OCI-LY1 (cell line): ENCODE measurements around the gene ITSN2.

Source experiments
- H2AFZ ChIP-seq: fragments of 200-600 bp; sonication (generic), shearing (Covaris generic); 2 replicates; pipeline ENCODE4 v1.6.0; 2014; ENCODE audit warnings: antibody characterized with exemption, mild to moderate bottlenecking, low read length
- H3F3A ChIP-seq: fragments of 200-600 bp; sonication (generic), shearing (Covaris generic); 2 replicates; pipeline ENCODE4 v1.6.0; 2014; ENCODE audit warnings: mild to moderate bottlenecking, antibody characterized with exemption, low read length, moderate library complexity; ENCODE audit not compliant: insufficient read depth
- H3K27ac ChIP-seq: fragments of 200-600 bp; sonication (generic); 2 replicates; pipeline ENCODE4 v1.5.1; 2014; ENCODE audit warnings: low read length, mixed run types, mild to moderate bottlenecking, low read depth; ENCODE audit not compliant: poor library complexity, severe bottlenecking
- H3K27me3 ChIP-seq: fragments of 200-600 bp; sonication (generic); 2 replicates; pipeline ENCODE4 v1.6.0; 2014; ENCODE audit warnings: antibody characterized with exemption, mild to moderate bottlenecking, low read length, moderate library complexity; ENCODE audit not compliant: insufficient read depth
- H3K36me3 ChIP-seq: fragments of 200-600 bp; sonication (generic); 2 replicates; pipeline ENCODE4 v1.6.1; 2014; ENCODE audit warnings: mild to moderate bottlenecking, antibody characterized with exemption, low read length, moderate library complexity, mixed read lengths; ENCODE audit not compliant: insufficient read depth
- H3K4me1 ChIP-seq: fragments of 200-600 bp; sonication (generic); 2 replicates; pipeline ENCODE4 v1.5.1; 2014; ENCODE audit warnings: mild to moderate bottlenecking, low read length, moderate library complexity; ENCODE audit not compliant: insufficient read depth, severe bottlenecking
- H3K4me2 ChIP-seq: fragments of 200-600 bp; sonication (generic), shearing (Covaris generic); 2 replicates; pipeline ENCODE4 v1.6.1; 2014; ENCODE audit warnings: low read length
- H3K4me3 ChIP-seq: fragments of 200-600 bp; sonication (generic); 2 replicates; pipeline ENCODE4 v1.5.1; 2014; ENCODE audit warnings: low read length, low read depth, mild to moderate bottlenecking, mixed read lengths; ENCODE audit not compliant: poor library complexity, severe bottlenecking
- H3K79me2 ChIP-seq: fragments of 200-600 bp; shearing (Covaris generic); 2 replicates; pipeline ENCODE4 v1.6.1; 2016; ENCODE audit warnings: mixed run types, low read length, mixed read lengths; ENCODE audit not compliant: insufficient read depth
- H3K9ac ChIP-seq: fragments of 200-600 bp; sonication (generic), shearing (Covaris generic); 2 replicates; pipeline ENCODE4 v1.6.1; 2014; ENCODE audit warnings: mild to moderate bottlenecking, low read length, mixed read lengths
- H3K9me2 ChIP-seq: fragments of 200-600 bp; sonication (generic), shearing (Covaris generic); 2 replicates; pipeline ENCODE4 v1.6.1; 2014; ENCODE audit warnings: low read depth, mild to moderate bottlenecking, low read length, mixed read lengths
- H3K9me3 ChIP-seq: fragments of 200-600 bp; shearing (Covaris generic); 2 replicates; pipeline ENCODE4 v1.6.1; 2014; ENCODE audit warnings: low read length, mixed read lengths
- H4K20me1 ChIP-seq: fragments of 200-600 bp; sonication (generic), shearing (Covaris generic); 2 replicates; pipeline ENCODE4 v1.6.0; 2016; ENCODE audit warnings: mild to moderate bottlenecking, low read length; ENCODE audit not compliant: insufficient read depth
- CTCF ChIP-seq: fragments of 200-600 bp; sonication (generic), shearing (Covaris generic); IDR thresholded peaks from 2 replicates; pipeline ENCODE4 v1.5.1; 2017; ENCODE audit warnings: mild to moderate bottlenecking, antibody characterized with exemption, low read length, moderate library complexity, mixed read lengths
- EZH2 ChIP-seq: fragments of 200-600 bp; sonication (generic), shearing (Covaris generic); IDR thresholded peaks from 2 replicates; pipeline ENCODE4 v1.8.0; 2017; ENCODE audit warnings: borderline replicate concordance, mixed run types, mild to moderate bottlenecking, antibody characterized with exemption, low read length, moderate library complexity, mixed read lengths

Gene ITSN2

DNA sequence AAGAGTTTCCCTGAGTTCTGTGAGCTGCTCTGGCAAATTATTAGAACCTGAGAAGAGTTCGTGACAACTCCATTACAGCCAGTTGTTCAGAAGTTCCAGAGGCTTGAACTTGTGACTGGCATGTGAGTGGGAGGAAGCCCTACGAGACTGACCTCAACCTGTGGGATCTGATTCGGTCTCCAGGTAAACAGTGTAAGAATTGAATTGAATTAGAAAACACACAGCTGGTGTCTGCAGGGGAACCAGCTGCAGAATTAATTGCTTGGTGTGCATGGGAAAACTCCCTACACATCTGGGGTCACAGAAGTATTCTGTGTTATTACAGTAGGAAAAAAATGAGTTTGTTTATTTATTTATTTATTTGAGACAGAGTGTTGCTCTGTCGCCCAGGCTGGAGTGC is 14.0 kb upstream of the ITSN2 start:
- Histone ChIP-seq H2AFZ (no peak overlapping the region), H3K9me3 (no peaks in the 10 kb centered on the region)

DNA sequence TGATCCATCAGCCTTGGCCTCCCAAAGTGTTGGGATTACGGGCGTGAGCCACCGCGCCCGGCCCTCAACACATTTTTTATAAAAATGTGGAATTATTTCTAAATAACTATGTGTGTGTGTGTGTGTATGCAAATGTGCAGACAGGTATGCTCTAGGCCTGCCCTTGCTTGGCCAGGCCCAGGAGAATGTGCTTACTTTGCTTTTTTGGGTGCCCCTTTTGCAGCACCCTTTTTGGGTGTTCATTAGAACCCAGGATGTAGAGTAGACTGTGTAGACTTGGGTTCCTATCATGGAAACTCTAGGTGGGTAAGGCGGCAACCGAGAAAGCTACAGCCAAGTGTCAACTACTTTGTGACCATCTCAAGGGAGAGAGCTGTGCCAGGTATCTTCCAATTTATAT is 11.7 kb upstream of the ITSN2 start:
- Histone ChIP-seq H2AFZ (no peak overlapping the region), H4K20me1 (no peaks in the 10 kb centered on the region), H3K4me2 (no peak overlapping the region), H3K27me3 (no peaks in the 10 kb centered on the region), H3K4me3 (no peak overlapping the region), H3K79me2 (no peaks in the 10 kb centered on the region), H3F3A (no peaks in the 10 kb centered on the region), H3K9me3 (no peaks in the 10 kb centered on the region), H3K9ac (no peak overlapping the region), H3K36me3 (no peaks in the 10 kb centered on the region; the same call in 1 of the 2 replicates), H3K4me1 (no peaks in the 10 kb centered on the region), H3K27ac (no peak overlapping the region), H3K9me2 (no peaks in the 10 kb centered on the region)
- no peak for TF ChIP-seq EZH2
- no peak for TF ChIP-seq CTCF

More for the DNA sequence above, 14.0 kb upstream of the ITSN2 start:
- H3K27ac ChIP-seq: no peak overlapping the region
- no peak overlapping the region for H3K4me3 ChIP-seq
- H3K9ac ChIP-seq: no peak overlapping the region
- H3K79me2 ChIP-seq: no peaks in the 10 kb centered on the region
- no peaks in the 10 kb centered on the region for H3F3A ChIP-seq
- TF ChIP-seq EZH2 (no peak), CTCF (no peak)
- no peaks in the 10 kb centered on the region for H3K4me1 ChIP-seq
- no peaks in the 10 kb centered on the region for H4K20me1 ChIP-seq
- H3K36me3 ChIP-seq: no peaks in the 10 kb centered on the region; the same call in 1 of the 2 replicates
- H3K4me2 ChIP-seq: no peak overlapping the region
- no peaks in the 10 kb centered on the region for H3K27me3 ChIP-seq
- H3K9me2 ChIP-seq: no peaks in the 10 kb centered on the region

DNA sequence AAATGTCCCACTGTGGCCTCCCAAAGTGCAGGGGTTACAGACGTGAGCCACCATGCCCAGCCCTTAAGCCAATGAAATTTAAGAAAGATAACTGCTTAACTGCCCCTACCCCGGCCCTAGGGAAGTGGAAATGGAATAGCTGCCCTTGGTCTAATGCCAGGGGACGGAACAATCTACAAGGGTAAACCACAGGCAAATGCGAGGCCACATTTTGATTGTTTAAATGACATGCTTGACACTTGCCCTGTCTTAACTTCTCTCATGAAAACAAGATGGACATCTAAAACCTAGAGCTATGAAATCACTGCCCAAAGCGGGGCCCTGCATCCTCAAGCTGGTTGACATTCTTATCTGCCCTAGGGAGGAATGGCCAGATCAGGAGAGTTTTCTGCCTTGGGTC is 5.5 kb upstream of the ITSN2 start:
- H3K9ac ChIP-seq: no peak overlapping the region
- H3F3A ChIP-seq: no peaks in the 10 kb centered on the region
- TF ChIP-seq EZH2 (no peak), CTCF (no peak)
- no peaks in the 10 kb centered on the region for H3K27me3 ChIP-seq
- H3K9me2 ChIP-seq: no peaks in the 10 kb centered on the region
- no peak overlapping the region for H3K27ac ChIP-seq
- no peaks in the 10 kb centered on the region for H3K9me3 ChIP-seq
- peaks cover 23% of the 10 kb centered on the region for H3K4me1 ChIP-seq
- H3K36me3 ChIP-seq: no peaks in the 10 kb centered on the region; the same call in 1 of the 2 replicates
- H3K79me2 ChIP-seq: no peaks in the 10 kb centered on the region
- no peaks in the 10 kb centered on the region for H4K20me1 ChIP-seq
- no peak overlapping the region for H3K4me2 ChIP-seq
- no peak overlapping the region for H3K4me3 ChIP-seq
- H2AFZ ChIP-seq: no peak overlapping the region
